Measurements from ENCODE around the gene AKAP8L. TPM values are rescaled to one million over a fixed set of nuclear protein-coding genes. Genes with fewer than 3 reads are reported as not detected.
A peak's percentile ranks its signal among the peaks of the same experiment; 100 is the strongest.

AKAP8L gene
- total and polyA plus RNA-seq, 9 of the 15 experiments (the other 6 are each of a cell fraction or from before 2014, with no cell fraction given), result 2.4 to 116 (median 70.7) TPM

- no peak for TF ChIP-seq BCLAF1 (IDR thresholded peaks at IDR 0.05; ENCODE audit: borderline replicate concordance in 1 of 2, control insufficient read depth in 1 of 2, low read depth in 2 of 2, low read length in 1 of 2)
Observed at GRCh38 chr19:15419413-15420025, 731 bp upstream of the AKAP8L start (continued).

GRCh38 chr19:15418231-15418578 is 583 bp downstream of the AKAP8L start:
- Histone ChIP-seq H3K27me3 (ENCODE audit: control insufficient read depth in 2 of 2, insufficient read depth in 2 of 2, low read length in 2 of 2) (no peaks in the 10 kb centered on the region), H3K79me2 (ENCODE audit: control insufficient read depth, insufficient read depth, low read length) (peaks cover 55% of the 10 kb centered on the region), H3K4me1 (replicated peaks in 1 of 2; ENCODE audit: control insufficient read depth in 2 of 2, insufficient read depth in 2 of 2, low read length in 2 of 2) (peaks cover 18 to 36% of the 10 kb centered on the region in 2 experiments), H3K4me2 (ENCODE audit: insufficient read depth, low read length) (peak overlapping the region; percentile 88), H4K20me1 (replicated peaks; ENCODE audit: control insufficient read depth, insufficient read depth, low read length) (peaks cover 13% of the 10 kb centered on the region), H3K9ac (ENCODE audit: insufficient read depth in 1 of 2, low read depth in 2 of 2, low read length in 2 of 2) (peak overlapping the region; percentile 91 to 95), H2AFZ (ENCODE audit: low read depth, low read length) (peak overlapping the region; percentile 78), H3K9me1 (ENCODE audit: control insufficient read depth, insufficient read depth, low read length) (peaks cover 4% of the 10 kb centered on the region), H3K27ac (ENCODE audit: extremely low read depth, low read depth, low read length) (peak overlapping the region; percentile 79), H3K9me3 (replicated peaks; ENCODE audit: control insufficient read depth, insufficient read depth, low read depth, low read length) (no peaks in the 10 kb centered on the region), H3K4me3 (peak overlapping the region; percentile 85), H3K36me3 (ENCODE audit: control insufficient read depth, insufficient read depth, low read length) (peaks cover 41% of the 10 kb centered on the region)
- in situ Hi-C loops (cut with MboI), result no loop called here
- WGBS (ENCODE audit: insufficient coverage, low coverage, missing lambda C conversion rate), result 0% methylated on average over 14 of the region's 16 CpGs
- DNase-seq (ENCODE audit: extremely low read depth in 1 of 4, low spot score in 3 of 4) (peak in 2 of 4 experiments; percentile 37 to 43), FAIRE-seq (no peak), ATAC-seq (no peak; the same call in 1 of the 3 replicates)
- no TSS peak for BruUV-seq (replicated peaks)
- ChIA-PET POLR2A (interaction anchor here (1.1 to 6.8 kb wide), 8 partner anchors 8 to 137 kb away, joined by 3 to 54 read pairs (median 10); partner anchors contain the start of gene AKAP8), CTCF (ENCODE audit: low intra/inter-chr PET ratio) (interaction anchor here (2.5 kb wide), 1 partner anchor 138 kb away, joined by 15 read pairs; no protein-coding TSS in a partner anchor)
- intact Hi-C loops (cut with micrococcal nuclease), result loop anchor here (2.0 kb wide), 1 partner anchor 15 kb away; no protein-coding TSS in a partner anchor
- no peak for TF ChIP-seq GTF2A2 (tag; IDR thresholded peaks at IDR 0.05)
- no peak for TF ChIP-seq MAFK (IDR thresholded peaks at IDR 0.05; ENCODE audit: low read length)
- TF ChIP-seq E2F3 (CRISPR knock-in tag; IDR thresholded peaks at IDR 0.05), result no peak
- TF ChIP-seq HDAC1 (IDR thresholded peaks at IDR 0.05), result no peak
- 0 out of 2 replicates have a peak, but pooled peaks have one; percentile 13 for TF ChIP-seq ZBTB40 (IDR thresholded peaks at IDR 0.05)
- TF ChIP-seq ZBTB40 (CRISPR knock-in tag; IDR thresholded peaks at IDR 0.05), result no peak
